ENCODE measurements around the gene FOLR1.

- TF ChIP-seq CTCF (IDR thresholded peaks at IDR 0.05 in 2 of 3, conservative IDR thresholded peaks at IDR 0.05 in 1 of 3; ENCODE audit: control insufficient read depth in 2 of 3, extremely low read depth in 1 of 3, insufficient read depth in 1 of 3, low read depth in 3 of 3, low read length in 3 of 3) (no peak), POU2F2 (IDR thresholded peaks at IDR 0.05; ENCODE audit: borderline replicate concordance, low read depth, low read length) (no peak), SREBF2 (IDR thresholded peaks at IDR 0.05; ENCODE audit: low read length) (no peak), BCL3 (IDR thresholded peaks at IDR 0.05; ENCODE audit: borderline replicate concordance, insufficient read depth, low read depth, low read length, poor library complexity, severe bottlenecking) (no peak), PAX8 (IDR thresholded peaks at IDR 0.05) (no peak), TCF12 (IDR thresholded peaks at IDR 0.05; ENCODE audit: low read depth, low read length) (no peak), POLR2A (IDR thresholded peaks at IDR 0.05; ENCODE audit: low read depth, low read length) (no peak), SMC3 (IDR thresholded peaks at IDR 0.05; ENCODE audit: borderline replicate concordance, low read length) (no peak), PKNOX1 (IDR thresholded peaks at IDR 0.05) (no peak), MAX (IDR thresholded peaks at IDR 0.05; ENCODE audit: low read depth, low read length) (no peak), ZBTB40 (IDR thresholded peaks at IDR 0.05; ENCODE audit: borderline replicate concordance) (no peak), CEBPB (IDR thresholded peaks at IDR 0.05; ENCODE audit: borderline replicate concordance in 1 of 2, low read depth in 2 of 2, low read length in 2 of 2) (no peak), NFYB (IDR thresholded peaks at IDR 0.05; ENCODE audit: insufficient read depth, low read depth, low read length) (no peak)
Observed at GRCh38 chr11:72195518-72196270, 3.8 kb downstream of the FOLR1 start.
